Esophagus squamous epithelium (tissue), 5 donors: Measurements from ENCODE around the gene WBP1. TPM values are rescaled to one million over a fixed set of nuclear protein-coding genes. Genes with fewer than 3 reads are reported as not detected.

Experiments used
- DNase-seq: peaks from one replicate; lab custom pipeline; 2025; lab: John Stamatoyannopoulos, UW
- H3K27ac ChIP-seq, 4 donors: fragments of 200-600 bp; sonication (generic); one replicate each; pipeline ENCODE4 v1.5.1; 2016 to 2019; ENCODE audit warnings: mild to moderate bottlenecking in 1 of 4
- H3K27me3 ChIP-seq, 4 donors: fragments of 200-600 bp; sonication (generic); 1 replicate in 3 of 4; 2 replicates in 1 of 4; pipeline versions ENCODE4 v1.5.1 to v1.6.0; 2017 to 2021; ENCODE audit warnings: antibody characterized with exemption in 1 of 4
- H3K36me3 ChIP-seq, 3 donors: fragments of 200-600 bp; sonication (generic); one replicate each; pipeline ENCODE4 v1.5.1; 2016 to 2019
- H3K4me1 ChIP-seq, 3 donors: fragments of 200-600 bp; sonication (generic); one replicate each; pipeline ENCODE4 v1.5.1; 2017 to 2019
- H3K4me3 ChIP-seq, 4 donors: fragments of 200-600 bp; sonication (generic); 1 replicate in 3 of 4; 2 replicates in 1 of 4; pipeline ENCODE4 v1.5.1; 2016 to 2019; ENCODE audit warnings: mild to moderate bottlenecking in 2 of 4, moderate library complexity in 1 of 4
- H3K9me3 ChIP-seq, 3 donors: fragments of 200-600 bp; sonication (generic); one replicate each; pipeline ENCODE4 v1.5.1; 2016 to 2019
- CTCF ChIP-seq, 6 experiments: fragments of 450-650 bp in 4 of 6; fragments of 200-600 bp in 2 of 6; sonication (generic) in 2 of 6; IDR thresholded peaks; one replicate each; pipeline ENCODE4 v1.5.1; 2016 to 2019; ENCODE audit warnings: antibody characterized with exemption in 6 of 6, mild to moderate bottlenecking in 4 of 6, moderate library complexity in 4 of 6
- POLR2A ChIP-seq, 4 donors: fragments of 450-650 bp; IDR thresholded peaks; one replicate each; pipeline ENCODE4 v1.6.1; 2017; ENCODE audit warnings: antibody characterized with exemption in 4 of 4, mild to moderate bottlenecking in 4 of 4, moderate library complexity in 3 of 4
- WGBS, 2 donors: methylation state at CpG; one replicate each; pipeline ENCODE4 v1.1.5; 2018; 5-methylcytosine and 5-hydroxymethylcytosine counted together
- intact Hi-C: fragments of 100-400 bp; cut with DNase I; formaldehyde crosslinking; loops from one replicate; pipeline ENCODE4 v1.15.0; 2022
- total RNA-seq, 4 donors: library from RNA; depleted of rRNA; stranded (reverse); fragments of >200 nt; gene quantifications; one replicate each; pipeline ENCODE4 v1.1.0, GENCODE V29; 2016
- donor health status: DM: yes; HTN: yes; CAD: no.

WBP1 gene
- total RNA-seq, 4 donors from 2014 or later = 14.2 to 34.1 (median 25.3) TPM

- 1 to 3% methylated on average over 23 to 24 of the region's 41 CpGs for WGBS, 2 donors
- Histone ChIP-seq H3K27me3 (peaks cover 7 to 73% (median 20%) of the 10 kb centered on the region in 4 donors), H3K9me3 (no peaks in the 10 kb centered on the region), H3K27ac (peak overlapping the region in 1 of 4 donors; percentile 15), H3K4me1 (peaks cover 31 to 49% (median 36%) of the 10 kb centered on the region in 3 donors), H3K36me3 (peaks cover 0 to 8% (median 0%) of the 10 kb centered on the region in 3 donors), H3K4me3 (peak overlapping the region; percentile 29 to 61 (median 50))
- intact Hi-C loops = no loop called here
- no peak for TF ChIP-seq POLR2A (IDR thresholded peaks at IDR 0.05)
- no peak for TF ChIP-seq CTCF (IDR thresholded peaks at IDR 0.05)
- no peak for DNase-seq
These were observed 40.4 kb downstream of the WBP1 start for GRCh38 chr2:74498500-74499266.

GRCh38 chr2:74499267-74499939 lies 41.2 kb downstream of the WBP1 start, which contains the start of gene LBX2:
Gene LBX2 (minus strand): TSS chr2:74499603. CDS start chr2:74499537, 66 bp downstream.
- TF ChIP-seq CTCF (IDR thresholded peaks at IDR 0.05) = no peak
- no peak for TF ChIP-seq POLR2A (IDR thresholded peaks at IDR 0.05)
- peaks cover 7 to 75% (median 20%) of the 10 kb centered on the region in 4 donors for H3K27me3 ChIP-seq
- H3K9me3 ChIP-seq = no peaks in the 10 kb centered on the region
- peak within 1 kb of the TSS in 1 of 4 donors; percentile 15 for H3K27ac ChIP-seq
- no peak for DNase-seq
- intact Hi-C loops = no loop called here
- H3K36me3 ChIP-seq = peaks cover 0 to 4% (median 0%) of the 10 kb centered on the region in 3 donors
- WGBS, 2 donors = 18 to 19% methylated on average over 11 to 25 of the region's 65 CpGs
- peaks cover 31 to 56% (median 37%) of the 10 kb centered on the region in 3 donors for H3K4me1 ChIP-seq
- peak within 1 kb of the TSS; percentile 29 to 61 (median 50) for H3K4me3 ChIP-seq

- H3K27ac ChIP-seq = no peak overlapping the region
- no peaks in the 10 kb centered on the region for H3K9me3 ChIP-seq
- no peak for DNase-seq
- 43 to 59% methylated on average over 7 to 9 of the region's 15 CpGs for WGBS, 2 donors
- peaks cover 0 to 9% (median 0%) of the 10 kb centered on the region in 3 donors for H3K36me3 ChIP-seq
- H3K4me3 ChIP-seq = no peak overlapping the region
- TF ChIP-seq CTCF (IDR thresholded peaks at IDR 0.05) (no peak), POLR2A (IDR thresholded peaks at IDR 0.05) (no peak)
- intact Hi-C loops = no loop called here
- H3K27me3 ChIP-seq = peaks cover 7 to 75% (median 20%) of the 10 kb centered on the region in 4 donors
- H3K4me1 ChIP-seq = peaks cover 32 to 62% (median 37%) of the 10 kb centered on the region in 3 donors
These were observed 41.8 kb downstream of the WBP1 start for GRCh38 chr2:74499940-74500577.

- no peak for TF ChIP-seq POLR2A (IDR thresholded peaks at IDR 0.05)
- TF ChIP-seq CTCF (IDR thresholded peaks at IDR 0.05) = no peak
- DNase-seq = no peak
- Histone ChIP-seq H3K9me3 (no peaks in the 10 kb centered on the region), H3K36me3 (peaks cover 0 to 14% (median 2%) of the 10 kb centered on the region in 3 donors), H3K4me3 (no peak overlapping the region), H3K4me1 (peaks cover 37 to 67% (median 38%) of the 10 kb centered on the region in 3 donors), H3K27ac (no peak overlapping the region), H3K27me3 (peaks cover 7 to 75% (median 20%) of the 10 kb centered on the region in 4 donors)
- intact Hi-C loops = no loop called here
These were observed 42.3 kb downstream of the WBP1 start for GRCh38 chr2:74500578-74500946.
